ENCODE data around the gene CRYZ.
"Not testable (repeated sequence)": the region's sequence is repeated elsewhere in the genome, so short reads cannot be mapped to it uniquely, and the experiment has no call there.

CRYZ gene

GRCh38 chr1:74772945-74773344 is 40.1 kb upstream of the CRYZ start:
- no peak for DNase-seq (ENCODE audit: low read depth)

GRCh38 chr1:74771913-74772515 is 39.2 kb upstream of the CRYZ start:
- in situ Hi-C loops (cut with HindIII; ENCODE audit: low sequenced_read_pairs) = no loop called here
- no peak overlapping the region for H3K4me3 ChIP-seq (ENCODE audit: low read depth, low read length)
- peak; percentile 63 for TF ChIP-seq CTCF (IDR thresholded peaks at IDR 0.05; ENCODE audit: low read depth, low read length, missing control alignments)
- peak; percentile 53 for DNase-seq (ENCODE audit: low read depth)

More at GRCh38 chr1:74772945-74773344, 40.1 kb upstream of the CRYZ start:
- no peak for TF ChIP-seq CTCF (IDR thresholded peaks at IDR 0.05; ENCODE audit: low read depth, low read length, missing control alignments)
- in situ Hi-C loops (cut with HindIII; ENCODE audit: low sequenced_read_pairs) = no loop called here
- H3K4me3 ChIP-seq (ENCODE audit: low read depth, low read length) = no peak overlapping the region

- DNase-seq (ENCODE audit: low read depth) = no peak
- in situ Hi-C loops (cut with HindIII; ENCODE audit: low sequenced_read_pairs) = no loop called here
- no peak overlapping the region for H3K4me3 ChIP-seq (ENCODE audit: low read depth, low read length)
- no peak for TF ChIP-seq CTCF (IDR thresholded peaks at IDR 0.05; ENCODE audit: low read depth, low read length, missing control alignments)
Measured at GRCh38 chr1:74767490-74767889, 34.6 kb upstream of the CRYZ start.

GRCh38 chr1:74766579-74766978 is 33.7 kb upstream of the CRYZ start:
- in situ Hi-C loops (cut with HindIII; ENCODE audit: low sequenced_read_pairs) = no loop called here
- TF ChIP-seq CTCF (IDR thresholded peaks at IDR 0.05; ENCODE audit: low read depth, low read length, missing control alignments) = no peak
- DNase-seq (ENCODE audit: low read depth) = no peak
- H3K4me3 ChIP-seq (ENCODE audit: low read depth, low read length) = no peak overlapping the region

GRCh38 chr1:74763807-74764206 is 31.0 kb upstream of the CRYZ start:
- TF ChIP-seq CTCF (IDR thresholded peaks at IDR 0.05; ENCODE audit: low read depth, low read length, missing control alignments) = no peak
- DNase-seq (ENCODE audit: low read depth) = no peak
- in situ Hi-C loops (cut with HindIII; ENCODE audit: low sequenced_read_pairs) = no loop called here
- H3K4me3 ChIP-seq (ENCODE audit: low read depth, low read length) = no peak overlapping the region

- in situ Hi-C loops (cut with HindIII; ENCODE audit: low sequenced_read_pairs) = not testable (repeated sequence)
Measured at GRCh38 chr1:74756650-74757049, 23.8 kb upstream of the CRYZ start.

GRCh38 chr1:74755475-74755874 is 22.6 kb upstream of the CRYZ start:
- no peak overlapping the region for H3K4me3 ChIP-seq (ENCODE audit: low read depth, low read length)
- DNase-seq (ENCODE audit: low read depth) = no peak
- TF ChIP-seq CTCF (IDR thresholded peaks at IDR 0.05; ENCODE audit: low read depth, low read length, missing control alignments) = no peak
- in situ Hi-C loops (cut with HindIII; ENCODE audit: low sequenced_read_pairs) = no loop called here

More at GRCh38 chr1:74756650-74757049, 23.8 kb upstream of the CRYZ start:
- H3K4me3 ChIP-seq (ENCODE audit: low read depth, low read length); DNase-seq (ENCODE audit: low read depth): not testable (repeated sequence)
